NCI-H82 (cell line): ENCODE measurements around the gene NLK.

Source experiments
- DNase-seq: peaks from one replicate; lab custom pipeline; 2025; lab: John Stamatoyannopoulos, UW

Gene NLK

DNA sequence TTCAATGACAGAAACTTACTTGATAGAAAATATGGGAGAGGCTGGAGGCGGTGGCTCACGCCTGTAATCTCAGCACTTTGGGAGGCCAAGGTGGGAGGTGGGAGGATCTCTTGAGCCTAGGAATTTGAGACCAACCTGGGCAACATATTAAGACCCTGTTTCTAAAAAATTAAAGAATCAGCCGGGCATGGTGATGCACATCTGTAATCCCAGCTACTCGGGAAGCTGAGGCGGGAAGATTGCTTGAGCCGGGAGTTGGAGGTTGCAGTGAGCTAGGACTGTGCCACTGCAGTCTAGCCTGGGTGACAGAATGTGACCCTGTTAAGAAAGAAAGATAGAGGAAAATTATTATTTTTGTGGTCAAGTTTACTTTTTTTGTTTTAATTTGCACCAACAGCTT, 2.1 kb upstream of the NLK start:
- DNase-seq, result no peak

- DNase-seq, result peak; percentile 100
These were observed 1.2 kb upstream of the NLK start for GRCh38 chr17:28041068-28041843.

DNA sequence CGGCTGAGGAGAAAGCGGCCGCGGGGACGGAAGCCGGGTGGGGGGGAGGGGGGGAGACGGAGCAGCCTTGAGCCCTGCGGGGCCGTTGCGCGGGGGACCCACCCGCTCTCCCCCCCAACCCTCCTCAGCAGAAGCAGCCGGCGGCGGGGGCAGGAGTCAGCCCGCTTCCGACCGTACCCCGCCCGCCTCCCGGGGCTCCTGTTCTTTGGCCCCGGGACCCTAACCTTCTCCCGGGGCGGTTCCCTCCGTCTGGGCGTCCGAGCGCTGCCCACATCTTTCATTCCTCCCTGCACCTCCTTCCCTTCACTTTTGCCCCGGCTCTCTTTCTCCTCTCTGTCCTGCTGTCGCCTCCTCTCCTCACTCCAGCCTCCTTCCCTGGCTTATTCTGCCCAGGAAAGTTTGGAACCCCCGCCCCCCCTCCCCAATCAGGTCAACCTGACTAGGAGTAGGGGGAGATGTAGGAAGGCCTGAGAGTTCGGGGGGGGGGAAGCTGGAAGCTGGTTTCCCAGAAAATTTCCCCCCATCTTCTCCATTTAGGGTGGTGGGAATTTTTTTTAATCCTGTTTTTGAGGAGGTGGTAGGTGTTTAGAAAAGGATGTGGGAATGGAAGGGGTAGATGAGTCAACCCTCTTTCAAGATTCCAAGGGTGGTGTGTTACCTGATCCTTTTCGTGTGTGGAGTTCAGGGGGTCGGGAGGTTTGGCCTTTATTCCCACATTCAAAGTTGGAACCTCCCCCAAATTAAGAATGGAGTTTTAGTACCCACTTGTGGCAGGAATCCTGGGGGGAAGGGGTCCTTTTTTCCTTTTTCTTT, 427 bp upstream of the NLK start:
- peak; percentile 72 for DNase-seq

DNA sequence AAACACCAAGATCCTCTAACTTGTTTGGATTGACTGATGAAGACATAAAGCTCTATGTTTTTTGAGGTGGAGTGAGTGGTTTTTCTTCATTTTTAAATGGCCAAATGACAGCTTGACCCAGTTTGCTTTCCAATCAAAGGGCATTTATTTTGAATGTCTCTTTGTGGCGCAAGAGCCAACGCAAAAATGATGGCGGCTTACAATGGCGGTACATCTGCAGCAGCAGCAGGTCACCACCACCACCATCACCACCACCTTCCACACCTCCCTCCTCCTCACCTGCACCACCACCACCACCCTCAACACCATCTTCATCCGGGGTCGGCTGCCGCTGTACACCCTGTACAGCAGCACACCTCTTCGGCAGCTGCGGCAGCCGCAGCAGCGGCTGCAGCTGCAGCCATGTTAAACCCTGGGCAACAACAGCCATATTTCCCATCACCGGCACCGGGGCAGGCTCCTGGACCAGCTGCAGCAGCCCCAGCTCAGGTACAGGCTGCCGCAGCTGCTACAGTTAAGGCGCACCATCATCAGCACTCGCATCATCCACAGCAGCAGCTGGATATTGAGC, 329 bp downstream of the NLK start:
- peak; percentile 48 for DNase-seq

- DNase-seq, result peak; percentile 48
These were observed 819 bp downstream of the NLK start for GRCh38 chr17:28043296-28043695.

- DNase-seq, result no peak
These were observed 1.3 kb downstream of the NLK start for GRCh38 chr17:28043741-28044140.

DNA sequence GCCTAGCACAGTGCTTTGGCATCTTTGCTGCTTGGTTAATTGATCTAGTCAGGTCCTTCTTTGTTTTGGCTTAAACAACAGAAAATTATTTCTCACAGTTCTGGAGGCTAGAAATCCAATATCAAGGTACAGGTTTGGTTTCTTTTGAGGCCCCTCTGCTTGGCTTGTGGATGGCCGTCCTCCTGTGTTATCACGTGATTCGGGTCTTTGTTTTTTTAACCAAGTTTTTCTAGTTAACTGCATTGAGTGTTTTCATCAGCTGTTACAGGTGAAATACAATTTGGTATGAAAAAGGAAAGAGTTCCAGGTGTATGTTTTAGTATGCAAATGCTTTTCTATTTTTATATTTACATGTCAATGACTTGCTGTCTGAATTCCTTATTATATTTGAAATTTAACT, 2.8 kb downstream of the NLK start:
- peak; percentile 29 for DNase-seq

DNA sequence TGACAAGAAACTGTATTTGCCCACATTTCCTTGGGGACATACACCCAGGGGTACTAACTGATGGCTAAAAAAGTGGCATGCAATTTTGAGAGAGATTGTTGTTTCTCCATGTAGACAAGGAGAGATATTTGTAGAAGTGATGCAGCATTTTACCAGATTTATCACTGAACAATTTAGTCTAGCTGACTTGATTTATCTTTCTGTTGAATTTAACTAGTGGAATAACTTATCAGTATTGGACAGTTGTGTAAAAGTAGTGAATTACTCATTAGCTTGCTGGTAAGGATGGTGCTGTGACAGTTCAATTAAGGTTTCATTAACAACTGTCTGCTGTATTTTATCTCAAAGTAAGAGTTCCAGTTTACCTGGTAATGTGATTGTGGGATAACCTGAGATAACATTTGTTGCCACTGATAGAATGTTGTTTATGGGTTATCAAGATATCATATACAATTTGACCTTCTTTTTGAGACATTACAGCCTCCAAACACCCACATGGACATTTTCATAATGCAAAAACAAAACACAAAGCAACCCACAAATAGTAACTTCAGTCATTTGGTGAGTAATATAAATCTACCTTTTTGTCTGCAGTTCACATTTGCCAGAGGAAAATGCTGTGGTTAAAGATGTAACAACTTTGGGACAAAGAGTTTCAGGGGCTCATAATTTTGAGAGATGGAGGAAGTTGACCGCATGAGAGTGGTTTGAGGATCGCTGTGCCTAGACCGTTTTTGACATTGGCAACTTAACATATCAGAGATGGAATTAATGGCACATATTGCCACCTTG, 3.8 kb downstream of the NLK start:
- no peak for DNase-seq

DNA sequence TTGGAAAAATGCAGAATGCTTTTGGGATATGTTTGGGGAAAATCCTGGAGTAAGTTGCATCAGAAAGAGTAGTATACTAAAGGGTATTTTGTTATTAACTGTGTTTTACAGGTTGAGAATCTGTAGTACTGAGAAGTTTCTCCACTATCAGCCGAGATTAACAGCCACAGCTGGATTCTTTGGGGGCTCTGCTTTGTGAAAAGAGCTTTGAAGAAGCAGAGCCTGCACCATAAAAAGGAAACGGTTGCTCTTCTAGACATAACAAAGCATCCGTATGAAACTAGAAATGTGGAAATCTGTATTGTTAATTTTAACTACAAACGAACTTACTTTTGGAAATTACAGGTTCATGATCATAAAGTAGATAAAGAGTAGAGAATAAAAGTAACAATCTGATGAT, 5.3 kb downstream of the NLK start:
- peak; percentile 29 for DNase-seq

DNA sequence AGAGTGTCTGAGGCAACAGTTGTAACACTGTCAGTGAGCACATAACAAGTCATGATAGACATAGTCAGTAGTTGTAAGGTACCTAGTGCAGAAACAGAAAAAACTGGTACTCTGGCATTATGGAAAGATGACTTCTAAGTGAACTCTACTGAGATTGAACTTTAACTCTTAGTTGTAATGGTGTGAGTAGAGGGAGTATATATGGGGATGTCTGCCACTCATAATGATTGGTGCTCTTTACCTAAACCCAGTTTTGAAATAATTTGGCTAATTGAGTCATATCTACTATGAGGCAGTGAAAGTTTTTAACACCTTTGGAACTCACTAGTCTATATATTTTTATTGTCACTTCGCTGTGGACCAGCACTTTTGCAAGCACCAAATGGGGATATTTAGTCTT, 6.6 kb downstream of the NLK start:
- no peak for DNase-seq

- DNase-seq, result peak; percentile 43
These were observed 10.7 kb downstream of the NLK start for GRCh38 chr17:28053044-28053670.

GRCh38 chr17:28053725-28054124, 11.2 kb downstream of the NLK start:
- DNase-seq, result no peak

GRCh38 chr17:28055546-28056275, 13.2 kb downstream of the NLK start:
- DNase-seq, result no peak

DNA sequence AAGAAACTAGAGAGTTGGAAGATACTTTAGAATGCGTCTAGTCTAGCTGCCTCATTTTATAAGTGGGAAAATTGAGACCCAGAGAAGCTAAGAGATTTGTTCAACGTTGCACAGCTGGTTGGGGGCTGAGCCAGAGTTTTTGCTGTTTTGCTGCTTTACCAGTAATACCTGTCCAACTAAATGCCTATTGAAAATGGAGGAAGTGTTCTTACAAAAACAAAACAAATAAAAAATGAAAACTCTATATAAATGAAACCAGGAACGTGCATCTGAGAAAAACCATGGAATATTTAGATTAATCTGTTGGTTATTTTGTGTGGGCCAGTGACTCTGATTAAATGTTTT, 13.8 kb downstream of the NLK start:
- DNase-seq, result no peak

DNA sequence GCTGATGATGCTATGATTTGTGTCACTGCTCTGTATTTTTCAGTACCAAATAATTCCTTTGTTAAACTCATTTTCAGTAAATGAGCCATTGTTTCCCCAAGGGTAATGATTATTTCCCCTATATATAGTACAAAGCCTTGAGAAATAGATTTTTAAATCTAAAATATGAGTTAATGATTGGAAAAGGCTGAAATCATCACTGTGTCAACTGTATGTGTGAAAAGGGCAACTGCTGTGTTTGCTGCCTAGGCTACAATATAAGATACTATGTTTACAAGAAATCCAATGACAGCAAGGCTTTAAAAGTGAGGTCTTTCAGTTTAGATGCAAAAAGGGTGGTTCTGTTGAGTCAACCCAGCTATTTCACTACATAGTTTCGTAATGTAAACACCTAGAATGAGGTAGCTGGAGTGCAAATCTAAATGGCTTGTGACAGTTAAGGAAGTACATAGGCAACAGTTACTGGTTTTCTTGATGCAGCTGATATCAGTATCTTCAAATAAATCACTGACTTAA, 15.3 kb downstream of the NLK start:
- DNase-seq, result no peak

- DNase-seq, result no peak
These were observed 17.2 kb downstream of the NLK start for GRCh38 chr17:28059675-28060074.

DNA sequence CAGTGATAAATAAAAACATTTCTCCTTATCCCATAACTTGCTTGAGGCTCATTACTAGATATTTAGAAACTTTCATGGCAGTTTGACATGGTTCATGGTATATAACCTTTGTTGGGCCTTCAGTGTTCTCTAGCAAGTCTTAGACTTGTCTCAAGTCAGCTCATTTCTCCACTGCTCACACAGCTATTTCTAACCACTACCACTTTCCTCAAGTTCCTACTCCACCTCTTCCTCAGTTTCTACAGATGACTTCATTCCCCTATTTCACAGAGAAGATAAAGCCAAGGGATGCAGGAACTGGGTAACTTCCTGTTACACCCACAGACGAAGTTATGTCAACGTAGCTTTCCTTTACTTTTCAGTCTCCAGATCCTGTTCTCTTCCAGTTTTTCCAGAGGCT, 23.2 kb downstream of the NLK start:
- no peak for DNase-seq

DNA sequence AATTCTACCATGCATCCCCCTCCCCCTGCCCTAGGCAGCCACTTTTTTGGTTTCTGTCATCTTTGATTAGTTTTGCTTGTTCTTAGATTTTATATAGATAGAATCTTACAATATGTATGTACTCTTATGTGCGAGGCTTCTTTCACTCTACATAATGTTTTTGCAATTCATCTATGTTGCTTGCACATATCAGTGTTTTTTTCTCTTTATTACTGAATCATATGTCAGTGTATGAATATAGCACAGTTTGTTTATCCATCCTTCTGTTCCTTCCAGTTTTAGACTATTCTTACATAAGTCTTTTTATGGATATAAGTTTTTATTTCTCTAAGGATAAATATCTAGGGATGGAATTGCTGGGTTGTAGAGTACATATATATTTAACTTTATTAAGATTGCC, 26.6 kb downstream of the NLK start:
- DNase-seq, result no peak

DNA sequence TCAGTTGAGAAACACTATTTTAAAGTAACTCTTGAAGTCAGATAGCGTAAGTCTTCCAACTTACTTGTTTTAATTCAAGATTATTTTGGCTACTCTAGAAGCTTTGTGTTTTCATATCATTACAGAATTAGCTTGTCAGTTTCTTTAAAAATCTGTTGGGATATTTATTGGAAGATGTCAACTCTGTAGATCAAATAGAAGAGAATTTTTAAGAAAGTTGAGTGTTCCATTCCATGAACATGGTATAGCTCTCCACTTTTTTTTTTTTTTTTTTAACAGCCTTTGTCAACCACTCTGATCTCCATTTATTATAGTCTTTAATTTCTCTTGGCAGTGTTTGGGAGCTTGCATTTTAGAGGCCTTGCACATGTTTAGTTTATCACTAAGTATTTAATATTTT, 28.7 kb downstream of the NLK start:
- DNase-seq, result no peak

DNA sequence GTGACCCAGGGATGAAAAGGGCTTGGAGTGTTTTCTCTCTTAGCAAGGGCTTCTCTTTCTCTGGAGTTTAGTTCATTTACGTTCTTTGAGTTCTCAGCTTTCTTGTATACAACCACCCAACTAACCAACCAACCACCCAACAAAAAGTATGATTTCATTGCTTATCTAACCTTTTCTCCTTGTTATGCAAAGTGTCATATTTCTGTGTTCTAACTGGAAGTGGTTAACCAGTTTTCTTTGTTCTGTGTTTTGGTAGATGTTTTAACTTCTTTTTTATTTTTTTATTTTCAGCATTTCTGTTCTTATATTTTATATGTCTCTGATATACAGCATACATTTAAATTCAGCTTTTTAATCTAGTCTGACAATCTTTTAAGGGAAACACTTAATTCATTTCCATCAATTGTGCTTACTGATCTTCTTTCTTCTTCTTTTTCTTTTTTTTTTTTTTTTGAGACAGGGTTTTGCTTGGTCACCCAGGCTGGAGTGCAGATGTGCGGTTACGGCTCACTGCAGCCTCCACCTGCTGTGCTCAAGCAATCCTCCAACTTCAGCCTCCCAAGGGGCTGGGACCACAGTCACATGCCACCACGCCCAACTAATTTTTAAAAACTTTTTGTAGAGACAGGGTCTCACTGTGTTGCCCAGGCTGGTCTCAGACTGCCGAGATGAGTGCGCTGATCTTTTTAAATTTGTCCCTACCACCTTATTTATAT, 29.6 kb downstream of the NLK start:
- DNase-seq, result no peak
